ENCODE results near the gene SGF29.

SGF29 gene

DNA sequence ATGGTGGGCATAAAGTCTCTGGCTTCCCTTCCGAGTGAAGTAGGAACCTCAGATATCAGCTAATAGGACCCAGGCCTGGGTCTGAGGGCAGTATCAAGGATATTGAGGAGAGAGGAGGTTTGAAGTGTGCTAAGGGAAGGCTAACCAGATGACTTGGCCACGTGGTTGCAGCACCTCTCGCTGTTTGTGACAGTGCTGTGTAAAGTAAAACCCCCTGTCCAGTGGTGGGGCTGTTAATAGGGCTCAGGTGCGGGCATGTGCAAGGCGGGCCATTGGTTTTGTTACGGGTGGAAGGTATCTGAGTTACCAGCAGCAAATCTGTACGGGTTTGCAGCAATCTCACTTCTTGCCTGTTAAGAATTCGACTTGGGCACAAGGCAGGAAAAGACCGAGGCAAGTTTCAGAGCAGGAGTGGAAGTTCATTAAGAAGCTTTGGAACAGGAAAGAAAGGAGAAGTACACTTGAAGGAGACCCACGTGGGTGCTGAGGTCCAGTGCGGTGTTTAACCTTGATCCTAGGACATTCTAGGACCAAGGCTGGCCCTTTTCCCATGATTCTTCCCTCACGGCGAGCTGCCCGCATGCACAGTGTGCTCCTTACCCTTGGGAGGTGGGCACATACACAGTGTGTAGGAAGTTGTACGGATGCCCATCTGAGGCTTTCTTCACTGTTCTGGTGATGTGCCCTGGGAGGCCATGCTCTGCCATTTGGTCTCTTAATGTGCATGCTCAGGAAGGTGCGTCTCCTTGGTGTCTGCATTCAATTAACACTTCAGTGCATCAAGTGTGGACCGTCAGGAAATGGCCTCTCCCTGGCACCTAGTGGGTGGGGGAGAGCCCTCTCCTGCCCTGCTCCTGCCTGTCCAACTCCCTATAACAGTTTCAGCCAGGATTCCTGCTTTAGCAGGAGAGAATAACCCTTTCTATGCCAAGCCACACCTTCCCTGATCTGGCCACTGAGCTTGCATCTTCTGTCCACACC lies 20.3 kb downstream of the SGF29 start:
- TF ChIP-seq YY1 (IDR thresholded peaks at IDR 0.05; ENCODE audit: low read depth): no peak
- no peak for TF ChIP-seq NFIC (IDR thresholded peaks at IDR 0.05)
- TF ChIP-seq FOXM1 (IDR thresholded peaks at IDR 0.05; ENCODE audit: borderline replicate concordance, low read depth): no peak
- TF ChIP-seq, protein P1, sequence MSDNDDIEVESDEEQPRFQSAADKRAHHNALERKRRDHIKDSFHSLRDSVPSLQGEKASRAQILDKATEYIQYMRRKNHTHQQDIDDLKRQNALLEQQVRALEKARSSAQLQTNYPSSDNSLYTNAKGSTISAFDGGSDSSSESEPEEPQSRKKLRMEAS (IDR thresholded peaks at IDR 0.05): no peak
- TF ChIP-seq TCF12 (IDR thresholded peaks at IDR 0.05; ENCODE audit: low read depth): no peak
- no peak for TF ChIP-seq EGR1 (IDR thresholded peaks at IDR 0.05)
- TF ChIP-seq, protein P2, sequence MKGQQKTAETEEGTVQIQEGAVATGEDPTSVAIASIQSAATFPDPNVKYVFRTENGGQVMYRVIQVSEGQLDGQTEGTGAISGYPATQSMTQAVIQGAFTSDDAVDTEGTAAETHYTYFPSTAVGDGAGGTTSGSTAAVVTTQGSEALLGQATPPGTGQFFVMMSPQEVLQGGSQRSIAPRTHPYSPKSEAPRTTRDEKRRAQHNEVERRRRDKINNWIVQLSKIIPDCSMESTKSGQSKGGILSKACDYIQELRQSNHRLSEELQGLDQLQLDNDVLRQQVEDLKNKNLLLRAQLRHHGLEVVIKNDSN (IDR thresholded peaks at IDR 0.05): no peak
- TF ChIP-seq TEAD4 (IDR thresholded peaks at IDR 0.05): no peak
- TF ChIP-seq, protein P3, sequence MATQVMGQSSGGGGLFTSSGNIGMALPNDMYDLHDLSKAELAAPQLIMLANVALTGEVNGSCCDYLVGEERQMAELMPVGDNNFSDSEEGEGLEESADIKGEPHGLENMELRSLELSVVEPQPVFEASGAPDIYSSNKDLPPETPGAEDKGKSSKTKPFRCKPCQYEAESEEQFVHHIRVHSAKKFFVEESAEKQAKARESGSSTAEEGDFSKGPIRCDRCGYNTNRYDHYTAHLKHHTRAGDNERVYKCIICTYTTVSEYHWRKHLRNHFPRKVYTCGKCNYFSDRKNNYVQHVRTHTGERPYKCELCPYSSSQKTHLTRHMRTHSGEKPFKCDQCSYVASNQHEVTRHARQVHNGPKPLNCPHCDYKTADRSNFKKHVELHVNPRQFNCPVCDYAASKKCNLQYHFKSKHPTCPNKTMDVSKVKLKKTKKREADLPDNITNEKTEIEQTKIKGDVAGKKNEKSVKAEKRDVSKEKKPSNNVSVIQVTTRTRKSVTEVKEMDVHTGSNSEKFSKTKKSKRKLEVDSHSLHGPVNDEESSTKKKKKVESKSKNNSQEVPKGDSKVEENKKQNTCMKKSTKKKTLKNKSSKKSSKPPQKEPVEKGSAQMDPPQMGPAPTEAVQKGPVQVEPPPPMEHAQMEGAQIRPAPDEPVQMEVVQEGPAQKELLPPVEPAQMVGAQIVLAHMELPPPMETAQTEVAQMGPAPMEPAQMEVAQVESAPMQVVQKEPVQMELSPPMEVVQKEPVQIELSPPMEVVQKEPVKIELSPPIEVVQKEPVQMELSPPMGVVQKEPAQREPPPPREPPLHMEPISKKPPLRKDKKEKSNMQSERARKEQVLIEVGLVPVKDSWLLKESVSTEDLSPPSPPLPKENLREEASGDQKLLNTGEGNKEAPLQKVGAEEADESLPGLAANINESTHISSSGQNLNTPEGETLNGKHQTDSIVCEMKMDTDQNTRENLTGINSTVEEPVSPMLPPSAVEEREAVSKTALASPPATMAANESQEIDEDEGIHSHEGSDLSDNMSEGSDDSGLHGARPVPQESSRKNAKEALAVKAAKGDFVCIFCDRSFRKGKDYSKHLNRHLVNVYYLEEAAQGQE (IDR thresholded peaks at IDR 0.05; ENCODE audit: low read depth): no peak
- TF ChIP-seq TAF1 (IDR thresholded peaks at IDR 0.05; ENCODE audit: low read depth): no peak
- no peak for TF ChIP-seq EP300 (IDR thresholded peaks at IDR 0.05; ENCODE audit: borderline replicate concordance)
- TF ChIP-seq ZBTB7A (IDR thresholded peaks at IDR 0.05; ENCODE audit: low read depth): no peak
- TF ChIP-seq RAD21 (IDR thresholded peaks at IDR 0.05; ENCODE audit: low read depth): no peak
- TF ChIP-seq CEBPB (IDR thresholded peaks at IDR 0.05): no peak
- TF ChIP-seq CREB1 (IDR thresholded peaks at IDR 0.05; ENCODE audit: low read depth): no peak

DNA sequence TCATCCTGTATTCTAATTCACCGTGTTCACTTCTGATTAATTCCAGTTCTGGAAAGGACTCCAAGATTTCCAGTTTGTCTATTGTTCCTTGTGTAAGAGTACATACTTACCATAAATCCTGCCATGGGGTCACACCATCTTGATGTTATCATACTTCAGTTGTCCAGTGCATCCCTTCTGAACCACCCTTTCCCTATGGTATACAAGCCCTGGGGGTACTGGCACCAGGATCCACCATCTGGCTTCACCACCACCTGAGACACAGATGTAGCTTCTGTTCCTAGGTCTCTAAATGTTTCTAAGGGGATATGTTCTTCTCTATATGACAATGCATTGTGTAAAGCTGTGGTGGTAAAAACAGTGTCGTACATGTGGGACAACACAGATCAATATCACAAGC lies 21.2 kb downstream of the SGF29 start:
- TF ChIP-seq, protein P2 (IDR thresholded peaks at IDR 0.05): no peak
- TF ChIP-seq TAF1 (IDR thresholded peaks at IDR 0.05; ENCODE audit: low read depth) (no peak), EGR1 (IDR thresholded peaks at IDR 0.05) (no peak), NFIC (IDR thresholded peaks at IDR 0.05) (no peak), RAD21 (IDR thresholded peaks at IDR 0.05; ENCODE audit: low read depth) (no peak)
- TF ChIP-seq, protein P1 (IDR thresholded peaks at IDR 0.05): no peak

DNA sequence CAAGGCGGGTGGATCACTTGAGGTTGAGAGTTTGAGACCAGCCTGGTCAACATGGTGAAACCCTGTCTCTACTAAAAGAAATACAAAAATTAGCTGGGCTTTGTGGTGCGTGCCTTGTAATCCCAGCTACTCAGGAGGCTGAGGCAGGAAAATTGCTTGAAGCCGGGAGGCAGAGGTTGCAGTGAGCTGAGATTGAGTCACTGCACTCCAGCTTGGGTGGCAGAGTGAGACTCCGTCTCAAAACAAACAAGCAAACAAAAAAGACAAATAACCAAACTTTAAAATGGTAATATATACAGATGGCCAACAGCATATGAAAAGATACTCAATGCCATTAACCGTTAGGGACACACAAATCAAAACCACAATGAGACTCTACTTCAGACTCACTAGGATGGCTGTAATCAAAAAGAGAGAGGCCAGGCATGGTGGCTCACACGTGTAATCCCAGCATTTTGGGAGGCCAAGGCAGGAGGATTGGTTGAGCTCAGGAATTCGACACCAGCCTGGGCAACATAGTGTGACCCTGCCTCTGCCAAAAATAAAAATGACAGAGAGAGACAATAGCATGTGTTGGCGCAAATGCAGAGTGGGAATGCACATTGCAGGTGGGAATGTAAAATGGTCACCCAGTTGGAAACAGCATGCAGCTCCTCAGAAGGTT lies 21.9 kb downstream of the SGF29 start:
- TF ChIP-seq RAD21 (IDR thresholded peaks at IDR 0.05; ENCODE audit: low read depth) (no peak), TEAD4 (IDR thresholded peaks at IDR 0.05) (no peak), NFIC (IDR thresholded peaks at IDR 0.05) (no peak), EP300 (IDR thresholded peaks at IDR 0.05; ENCODE audit: borderline replicate concordance) (no peak), TCF12 (IDR thresholded peaks at IDR 0.05; ENCODE audit: low read depth) (no peak), FOXM1 (IDR thresholded peaks at IDR 0.05; ENCODE audit: borderline replicate concordance, low read depth) (no peak), EGR1 (IDR thresholded peaks at IDR 0.05) (no peak), CEBPB (IDR thresholded peaks at IDR 0.05) (no peak), YY1 (IDR thresholded peaks at IDR 0.05; ENCODE audit: low read depth) (no peak), TAF1 (IDR thresholded peaks at IDR 0.05; ENCODE audit: low read depth) (no peak), ZBTB7A (IDR thresholded peaks at IDR 0.05; ENCODE audit: low read depth) (no peak)
- TF ChIP-seq, protein P2 (IDR thresholded peaks at IDR 0.05): no peak
- TF ChIP-seq, protein P3 (IDR thresholded peaks at IDR 0.05; ENCODE audit: low read depth): no peak
- TF ChIP-seq, protein P1 (IDR thresholded peaks at IDR 0.05): no peak

DNA sequence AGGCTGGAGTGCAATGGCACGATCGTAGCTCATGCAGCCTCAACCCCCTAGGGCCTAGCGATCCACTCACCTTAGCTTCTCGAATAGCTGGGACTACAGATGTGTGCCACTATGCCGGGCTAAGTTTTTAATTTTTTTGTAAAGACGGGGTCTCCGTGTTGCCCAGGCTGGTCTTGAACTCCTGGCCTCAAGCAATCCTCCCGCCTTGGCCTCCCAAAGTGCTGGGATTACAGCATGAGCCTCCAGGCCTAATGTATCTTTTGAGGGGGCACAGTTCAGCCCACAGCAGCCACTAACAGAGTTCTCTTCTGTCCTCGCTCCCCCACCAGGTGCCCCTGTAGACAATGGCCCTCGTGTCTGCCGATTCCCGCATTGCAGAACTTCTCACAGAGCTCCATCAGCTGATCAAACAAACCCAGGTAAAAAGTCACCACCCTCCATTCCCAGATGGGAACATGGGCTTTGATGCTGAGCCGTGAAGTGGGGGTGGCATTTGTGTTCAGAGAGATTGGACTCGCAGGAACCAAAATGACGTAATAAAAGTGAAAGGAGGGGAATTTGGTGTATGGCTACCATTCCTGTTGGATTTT lies 27.1 kb downstream of the SGF29 start:
- no peak for TF ChIP-seq TEAD4 (IDR thresholded peaks at IDR 0.05)
- TF ChIP-seq, protein P1 (IDR thresholded peaks at IDR 0.05): no peak
- no peak for TF ChIP-seq CREB1 (IDR thresholded peaks at IDR 0.05; ENCODE audit: low read depth)
- TF ChIP-seq EGR1 (IDR thresholded peaks at IDR 0.05): no peak
- TF ChIP-seq, protein P3 (IDR thresholded peaks at IDR 0.05; ENCODE audit: low read depth): no peak
- no peak for TF ChIP-seq NFIC (IDR thresholded peaks at IDR 0.05)
- no peak for TF ChIP-seq YY1 (IDR thresholded peaks at IDR 0.05; ENCODE audit: low read depth)
- no peak for TF ChIP-seq EP300 (IDR thresholded peaks at IDR 0.05; ENCODE audit: borderline replicate concordance)
- no peak for TF ChIP-seq TAF1 (IDR thresholded peaks at IDR 0.05; ENCODE audit: low read depth)
- TF ChIP-seq RAD21 (IDR thresholded peaks at IDR 0.05; ENCODE audit: low read depth): no peak
